Choroid plexus epithelial cell (primary cell): Measurements from ENCODE around the gene ZNF503.

ENCODE experiments used
- DNase-seq: peaks from one replicate; pipeline ENCODE4 v3.0.0-alpha.2; 2010; ENCODE audit warnings: low read depth
- H3K4me3 ChIP-seq: 2 replicates; pipeline ENCODE4 v1.5.1; 2011; ENCODE audit warnings: low read depth, mild to moderate bottlenecking, control low read depth, low read length, moderate library complexity
- CTCF ChIP-seq: conservative IDR thresholded peaks from 2 replicates; pipeline ENCODE4 v1.5.1; 2011; ENCODE audit warnings: low read depth, mild to moderate bottlenecking, control low read depth, inconsistent platforms, low read length, moderate library complexity

The ZNF503 gene

DNA sequence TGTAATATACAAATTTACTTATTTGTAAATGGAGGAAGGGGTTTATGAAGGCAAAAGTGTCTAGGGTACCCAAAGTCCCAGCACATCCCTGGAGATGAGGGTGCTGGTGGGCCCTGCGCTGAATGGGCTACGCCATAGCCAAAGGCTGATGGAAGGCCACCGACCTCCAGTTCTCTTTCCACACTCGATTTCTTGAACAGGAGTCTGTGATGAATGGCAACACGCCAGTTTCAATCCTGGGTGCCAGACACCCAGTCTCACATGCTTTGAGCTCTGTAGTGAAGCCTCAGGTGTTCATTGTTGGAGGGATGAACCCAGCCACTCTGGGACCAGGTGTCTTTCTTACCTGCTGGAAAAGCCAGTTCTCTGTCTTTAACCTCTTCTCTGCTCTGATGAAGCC is 30.6 kb upstream of the ZNF503 start:
- no peak for DNase-seq
- TF ChIP-seq CTCF, result no peak
- no peak overlapping the region for H3K4me3 ChIP-seq

- no peak for TF ChIP-seq CTCF
- peak within 1 kb of the TSS; percentile 41 for H3K4me3 ChIP-seq
- DNase-seq, result peak; percentile 45
Measured at GRCh38 chr10:75431180-75432111, 29.9 kb upstream of the ZNF503 start, which contains the start of gene LRMDA. LRMDA (plus strand) TSS chr10:75431624.

DNA sequence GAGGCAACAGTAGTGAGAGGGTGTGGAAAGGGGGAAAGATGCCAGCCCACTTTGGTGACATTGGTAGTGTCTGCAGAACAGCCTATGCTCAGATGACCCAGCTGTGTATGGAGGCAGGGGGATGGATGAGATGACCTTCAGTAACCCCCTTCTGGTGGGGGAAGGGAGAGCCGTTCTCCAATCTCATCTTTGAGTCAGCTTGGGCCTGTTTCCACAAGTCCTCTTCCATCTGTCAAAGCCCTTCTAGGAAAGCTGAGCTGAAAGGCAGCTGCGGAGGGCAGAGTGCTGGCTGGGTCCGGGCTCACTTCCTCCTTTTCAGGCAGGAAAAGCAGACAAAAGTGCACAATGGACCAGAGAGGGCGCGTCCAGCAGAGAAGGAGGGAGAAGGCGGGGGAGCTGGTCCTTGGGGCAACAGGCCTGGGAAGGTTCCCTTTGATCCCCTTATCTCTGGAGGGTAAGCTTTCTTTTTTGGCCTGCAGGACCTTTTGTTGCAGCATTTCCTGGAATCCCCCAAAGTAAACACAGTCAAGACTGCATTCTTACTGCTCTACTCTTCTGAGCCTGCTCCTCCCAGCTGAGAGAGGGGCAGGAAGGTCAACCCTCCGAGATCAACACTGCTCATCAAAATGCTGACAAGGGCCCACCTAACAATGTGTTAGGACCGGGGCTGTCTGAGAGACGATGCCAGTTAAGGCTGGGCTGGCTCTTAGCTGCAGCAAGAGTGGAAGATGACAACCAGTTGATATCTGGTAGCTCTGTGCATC is 28.6 kb upstream of the ZNF503 start:
- peak; percentile 21 for DNase-seq
- no peak overlapping the region for H3K4me3 ChIP-seq
- no peak for TF ChIP-seq CTCF

DNA sequence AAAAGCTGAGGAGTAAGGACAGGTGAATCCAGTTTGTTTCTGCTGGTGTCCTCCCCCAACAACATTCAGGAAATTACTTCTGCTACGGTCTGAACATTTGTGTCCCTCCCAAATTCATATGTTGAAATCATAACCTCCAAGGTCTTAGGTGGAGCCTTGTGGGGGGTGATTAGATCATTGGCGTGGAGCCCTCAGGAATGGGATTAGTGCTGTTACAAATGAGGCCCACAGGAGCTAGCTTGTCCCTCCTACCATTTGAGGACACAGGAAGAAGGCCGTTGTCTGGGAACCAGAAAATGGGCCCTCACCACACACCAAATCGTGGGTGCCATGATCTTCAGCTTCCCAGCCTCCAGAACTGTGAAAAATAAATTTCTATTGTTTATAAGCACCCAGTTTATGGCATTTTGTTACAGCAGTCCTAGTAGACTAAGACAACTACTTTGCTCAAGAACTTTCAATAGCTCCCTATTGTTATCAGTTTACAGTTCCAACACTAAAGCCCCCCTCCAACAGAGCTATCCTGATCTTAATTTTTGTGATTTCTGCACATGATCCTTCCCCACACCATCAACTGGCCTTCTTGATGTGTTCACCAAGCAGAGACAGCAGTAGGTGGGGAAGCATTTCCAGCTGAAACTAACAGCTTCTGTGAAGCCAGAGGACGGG is 27.7 kb upstream of the ZNF503 start:
- no peak for TF ChIP-seq CTCF
- no peak overlapping the region for H3K4me3 ChIP-seq
- no peak for DNase-seq

DNA sequence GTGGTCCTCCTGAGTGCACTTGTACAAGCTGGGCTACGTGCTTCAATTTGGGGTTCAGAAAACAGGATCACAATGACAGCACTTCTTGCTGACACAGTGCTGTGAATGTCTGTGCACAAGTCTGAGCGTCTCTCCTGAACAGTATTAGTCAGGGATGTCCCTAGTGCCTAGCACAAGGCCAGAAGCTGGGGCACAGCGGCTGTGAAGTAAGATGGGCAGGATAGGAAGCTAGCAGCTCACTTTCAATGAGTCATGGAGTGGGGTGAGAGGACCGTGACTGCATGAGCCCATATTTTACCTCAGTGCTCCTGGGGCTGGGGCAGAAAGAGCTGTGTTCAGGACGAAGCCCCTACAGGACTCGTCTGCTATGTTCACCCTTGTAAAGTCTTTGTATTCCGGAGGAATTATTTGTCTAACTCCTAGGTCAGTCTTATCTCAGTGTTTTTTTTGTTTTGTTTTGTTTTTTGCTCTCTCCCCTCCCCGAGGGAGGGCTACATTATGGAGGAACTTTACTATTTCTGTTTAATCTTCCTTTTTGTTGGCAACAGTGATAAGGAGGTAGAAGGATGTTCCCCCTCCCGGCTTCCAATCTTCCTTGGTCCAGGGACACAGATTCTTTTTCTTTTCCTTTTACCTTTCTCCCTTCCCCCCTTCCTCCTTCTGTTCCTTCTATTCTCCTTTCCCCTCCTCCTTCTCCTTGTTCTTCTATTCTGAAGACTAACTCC is 27.0 kb upstream of the ZNF503 start:
- TF ChIP-seq CTCF, result peak; percentile 6
- peak; percentile 54 for DNase-seq
- H3K4me3 ChIP-seq, result no peak overlapping the region

- no peak for TF ChIP-seq CTCF
- no peak overlapping the region for H3K4me3 ChIP-seq
- no peak for DNase-seq
Measured at GRCh38 chr10:75427951-75428350, 26.4 kb upstream of the ZNF503 start.
